HG02970 (cell line): ENCODE measurements around the gene PLSCR5.
A peak's percentile ranks its signal among the peaks of the same experiment; 100 is the strongest.

Experiments
- ATAC-seq: cut with Tn5 transposase; IDR thresholded peaks from one replicate; pipeline ENCODE4 v1.9.1; 2021; ENCODE audit warnings: mild to moderate bottlenecking, moderate library complexity, moderate number of reproducible peaks; ENCODE audit not compliant: unreplicated experiment, low FRiP score

The PLSCR5 gene

GRCh38 chr3:146546366-146546965 is 58.7 kb downstream of the PLSCR5 start:
- no peak for ATAC-seq

- no peak for ATAC-seq
Measured at GRCh38 chr3:146544929-146545528, 60.1 kb downstream of the PLSCR5 start.

GRCh38 chr3:146544002-146544928 is 60.9 kb downstream of the PLSCR5 start, which contains the start of gene PLSCR1:
PLSCR1 (minus strand) TSS chr3:146544607; CDS start chr3:146536552, 8,055 bp downstream.
- peak; percentile 89 for ATAC-seq

- peak; percentile 2 for ATAC-seq
Measured at GRCh38 chr3:146543461-146544001, 61.6 kb downstream of the PLSCR5 start.

GRCh38 chr3:146542978-146543377 is 62.2 kb downstream of the PLSCR5 start:
- no peak for ATAC-seq

GRCh38 chr3:146542179-146542578 is 63.0 kb downstream of the PLSCR5 start:
- no peak for ATAC-seq

- ATAC-seq: no peak
Measured at GRCh38 chr3:146540978-146541377, 64.2 kb downstream of the PLSCR5 start.

GRCh38 chr3:146540236-146540635 is 64.9 kb downstream of the PLSCR5 start:
- no peak for ATAC-seq

GRCh38 chr3:146539315-146539714 is 65.8 kb downstream of the PLSCR5 start:
- ATAC-seq: no peak

GRCh38 chr3:146537603-146538002 is 67.5 kb downstream of the PLSCR5 start:
- no peak for ATAC-seq

GRCh38 chr3:146536681-146537080 is 68.5 kb downstream of the PLSCR5 start:
- no peak for ATAC-seq
